ENCODE data around the gene TBCB.

The TBCB gene

DNA sequence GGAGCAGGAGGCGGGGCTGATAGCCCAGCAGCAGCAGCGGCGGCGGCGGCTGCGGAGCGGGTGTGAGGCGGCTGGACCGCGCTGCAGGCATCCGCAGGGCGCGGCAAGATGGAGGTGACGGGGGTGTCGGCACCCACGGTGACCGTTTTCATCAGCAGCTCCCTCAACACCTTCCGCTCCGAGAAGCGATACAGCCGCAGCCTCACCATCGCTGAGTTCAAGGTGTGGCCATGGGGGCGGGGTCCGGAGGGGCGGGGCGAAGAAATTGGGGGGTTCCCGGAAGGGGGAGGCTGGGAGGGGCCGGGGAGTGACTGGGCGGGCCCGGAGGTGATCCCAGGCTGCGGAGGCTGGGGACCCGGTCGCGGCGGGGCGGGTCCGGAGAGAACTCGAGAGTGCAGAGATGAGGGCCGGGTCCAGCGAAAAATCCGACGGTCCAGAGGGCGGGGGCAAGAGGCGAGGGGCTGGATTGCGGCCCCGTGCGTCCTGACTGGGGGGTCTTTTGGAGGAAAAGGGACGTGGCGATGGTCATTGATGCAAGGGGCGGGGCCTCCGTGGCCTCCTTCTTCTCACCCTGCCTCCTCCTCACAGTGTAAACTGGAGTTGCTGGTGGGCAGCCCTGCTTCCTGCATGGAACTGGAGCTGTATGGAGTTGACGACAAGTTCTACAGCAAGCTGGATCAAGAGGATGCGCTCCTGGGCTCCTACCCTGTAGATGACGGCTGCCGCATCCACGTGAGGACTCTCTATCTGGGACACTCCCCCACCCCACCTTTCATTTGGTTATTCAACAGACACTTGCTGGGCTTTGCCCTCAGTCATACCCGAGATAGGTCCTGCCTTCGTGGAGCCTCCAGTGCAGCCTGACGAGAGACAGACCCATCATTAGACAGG lies at the start of gene TBCB (continued):
- TF ChIP-seq SP3 (tag by site-specific recombination; IDR thresholded peaks at IDR 0.05) (peak; percentile 97), ZNF155 (tag by site-specific recombination; IDR thresholded peaks at IDR 0.05) (no peak), KLF16 (tag by site-specific recombination; IDR thresholded peaks at IDR 0.05) (peak; percentile 91), ZBTB48 (tag by site-specific recombination; IDR thresholded peaks at IDR 0.05) (peak; percentile 62; the same call in 1 of the 2 replicates), ZNF792 (tag by site-specific recombination; IDR thresholded peaks at IDR 0.05) (no peak), PRDM1 (tag by site-specific recombination; IDR thresholded peaks at IDR 0.05) (no peak), SP7 (tag by site-specific recombination; IDR thresholded peaks at IDR 0.05) (peak; percentile 53), ZNF146 (tag by site-specific recombination; IDR thresholded peaks at IDR 0.05) (peak; percentile 7; the same call in 1 of the 2 replicates), YY1 (tag by site-specific recombination; IDR thresholded peaks at IDR 0.05) (peak; percentile 93; the same call in 1 of the 2 replicates), SCRT2 (tag by site-specific recombination; IDR thresholded peaks at IDR 0.05) (peak; percentile 81), ZNF202 (tag by site-specific recombination; IDR thresholded peaks at IDR 0.05; ENCODE audit: borderline replicate concordance) (no peak)

DNA sequence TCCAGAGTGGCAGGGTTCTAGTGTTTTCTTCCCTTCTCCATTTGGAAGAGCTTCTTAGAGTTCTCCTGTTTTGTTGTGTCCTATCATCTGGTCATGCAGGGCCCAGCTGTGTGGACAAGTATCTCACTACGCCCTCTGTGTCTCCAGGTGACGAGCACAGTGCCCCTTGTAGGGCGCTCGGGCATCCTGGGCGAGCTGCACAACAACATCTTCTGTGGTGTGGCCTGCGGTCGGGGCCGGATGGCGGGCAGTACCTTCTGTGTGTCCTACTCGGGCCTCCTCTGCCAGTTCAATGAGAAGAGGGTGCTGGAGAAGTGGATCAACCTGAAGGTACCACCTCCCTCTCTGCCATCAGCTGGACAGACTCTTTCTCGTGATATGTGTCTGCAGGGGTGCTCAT lies 47.6 kb upstream of the TBCB start:
- H3K9me3 ChIP-seq (ENCODE audit: control insufficient read depth, insufficient read depth, low read depth, low read length) = no peaks in the 10 kb centered on the region
- ChIA-PET CTCF (interaction anchor here (0.6 to 2.3 kb wide), 8 partner anchors 9 to 198 kb away, joined by 3 to 12 read pairs (median 6); no protein-coding TSS in a partner anchor), POLR2A (interaction anchor here (0.9 to 3.8 kb wide), 3 partner anchors 10 to 15 kb away, joined by 3 to 40 read pairs (median 3); partner anchors contain the start of genes THAP8 and WDR62)
- TF ChIP-seq KLF8 (tag by site-specific recombination; IDR thresholded peaks at IDR 0.05) (no peak), ZNF132 (tag by site-specific recombination; IDR thresholded peaks at IDR 0.05; ENCODE audit: borderline replicate concordance) (no peak), ZNF266 (tag by site-specific recombination; IDR thresholded peaks at IDR 0.05; ENCODE audit: low read depth) (no peak), ZBTB17 (tag by site-specific recombination; IDR thresholded peaks at IDR 0.05) (no peak), ZNF768 (tag by site-specific recombination; IDR thresholded peaks at IDR 0.05) (no peak), SCRT2 (tag by site-specific recombination; IDR thresholded peaks at IDR 0.05) (no peak), ZNF2 (tag by site-specific recombination; IDR thresholded peaks at IDR 0.05) (no peak), ZNF426 (tag by site-specific recombination; IDR thresholded peaks at IDR 0.05) (no peak)
- TF ChIP-seq, protein P1, sequence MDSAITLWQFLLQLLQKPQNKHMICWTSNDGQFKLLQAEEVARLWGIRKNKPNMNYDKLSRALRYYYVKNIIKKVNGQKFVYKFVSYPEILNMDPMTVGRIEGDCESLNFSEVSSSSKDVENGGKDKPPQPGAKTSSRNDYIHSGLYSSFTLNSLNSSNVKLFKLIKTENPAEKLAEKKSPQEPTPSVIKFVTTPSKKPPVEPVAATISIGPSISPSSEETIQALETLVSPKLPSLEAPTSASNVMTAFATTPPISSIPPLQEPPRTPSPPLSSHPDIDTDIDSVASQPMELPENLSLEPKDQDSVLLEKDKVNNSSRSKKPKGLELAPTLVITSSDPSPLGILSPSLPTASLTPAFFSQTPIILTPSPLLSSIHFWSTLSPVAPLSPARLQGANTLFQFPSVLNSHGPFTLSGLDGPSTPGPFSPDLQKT (IDR thresholded peaks at IDR 0.05; ENCODE audit: borderline replicate concordance, low read depth, low read length) = no peak
- TF ChIP-seq, protein P2, sequence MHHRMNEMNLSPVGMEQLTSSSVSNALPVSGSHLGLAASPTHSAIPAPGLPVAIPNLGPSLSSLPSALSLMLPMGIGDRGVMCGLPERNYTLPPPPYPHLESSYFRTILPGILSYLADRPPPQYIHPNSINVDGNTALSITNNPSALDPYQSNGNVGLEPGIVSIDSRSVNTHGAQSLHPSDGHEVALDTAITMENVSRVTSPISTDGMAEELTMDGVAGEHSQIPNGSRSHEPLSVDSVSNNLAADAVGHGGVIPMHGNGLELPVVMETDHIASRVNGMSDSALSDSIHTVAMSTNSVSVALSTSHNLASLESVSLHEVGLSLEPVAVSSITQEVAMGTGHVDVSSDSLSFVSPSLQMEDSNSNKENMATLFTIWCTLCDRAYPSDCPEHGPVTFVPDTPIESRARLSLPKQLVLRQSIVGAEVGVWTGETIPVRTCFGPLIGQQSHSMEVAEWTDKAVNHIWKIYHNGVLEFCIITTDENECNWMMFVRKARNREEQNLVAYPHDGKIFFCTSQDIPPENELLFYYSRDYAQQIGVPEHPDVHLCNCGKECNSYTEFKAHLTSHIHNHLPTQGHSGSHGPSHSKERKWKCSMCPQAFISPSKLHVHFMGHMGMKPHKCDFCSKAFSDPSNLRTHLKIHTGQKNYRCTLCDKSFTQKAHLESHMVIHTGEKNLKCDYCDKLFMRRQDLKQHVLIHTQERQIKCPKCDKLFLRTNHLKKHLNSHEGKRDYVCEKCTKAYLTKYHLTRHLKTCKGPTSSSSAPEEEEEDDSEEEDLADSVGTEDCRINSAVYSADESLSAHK (tag by site-specific recombination; IDR thresholded peaks at IDR 0.05) = no peak
- TF ChIP-seq, protein P3, sequence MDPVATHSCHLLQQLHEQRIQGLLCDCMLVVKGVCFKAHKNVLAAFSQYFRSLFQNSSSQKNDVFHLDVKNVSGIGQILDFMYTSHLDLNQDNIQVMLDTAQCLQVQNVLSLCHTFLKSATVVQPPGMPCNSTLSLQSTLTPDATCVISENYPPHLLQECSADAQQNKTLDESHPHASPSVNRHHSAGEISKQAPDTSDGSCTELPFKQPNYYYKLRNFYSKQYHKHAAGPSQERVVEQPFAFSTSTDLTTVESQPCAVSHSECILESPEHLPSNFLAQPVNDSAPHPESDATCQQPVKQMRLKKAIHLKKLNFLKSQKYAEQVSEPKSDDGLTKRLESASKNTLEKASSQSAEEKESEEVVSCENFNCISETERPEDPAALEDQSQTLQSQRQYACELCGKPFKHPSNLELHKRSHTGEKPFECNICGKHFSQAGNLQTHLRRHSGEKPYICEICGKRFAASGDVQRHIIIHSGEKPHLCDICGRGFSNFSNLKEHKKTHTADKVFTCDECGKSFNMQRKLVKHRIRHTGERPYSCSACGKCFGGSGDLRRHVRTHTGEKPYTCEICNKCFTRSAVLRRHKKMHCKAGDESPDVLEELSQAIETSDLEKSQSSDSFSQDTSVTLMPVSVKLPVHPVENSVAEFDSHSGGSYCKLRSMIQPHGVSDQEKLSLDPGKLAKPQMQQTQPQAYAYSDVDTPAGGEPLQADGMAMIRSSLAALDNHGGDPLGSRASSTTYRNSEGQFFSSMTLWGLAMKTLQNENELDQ (tag by site-specific recombination; IDR thresholded peaks at IDR 0.05; ENCODE audit: low read depth) = no peak
- H3K36me3 ChIP-seq (ENCODE audit: control insufficient read depth in 2 of 2, insufficient read depth in 1 of 2, low read length in 2 of 2) = peaks cover 71 to 75% of the 10 kb centered on the region in 2 experiments
- no peak overlapping the region for H3K4me3 ChIP-seq (ENCODE audit: low read depth, low read length)
- H3K4me1 ChIP-seq (ENCODE audit: control insufficient read depth, insufficient read depth, low read length) = peaks cover 31% of the 10 kb centered on the region
- peak overlapping the region; percentile 56 for H3K27ac ChIP-seq (ENCODE audit: extremely low read depth, low read depth, low read length)

All from HEK293 (cell line).